ENCODE measurements around the gene PLXNA1. TPM values are rescaled to one million over a fixed set of nuclear protein-coding genes. Genes with fewer than 3 reads are reported as not detected.

PLXNA1 gene
- total RNA-seq, 2 donors from 2014 or later = 17.0 to 49.5 TPM

GRCh38 chr3:127032296-127032990 is 49.5 kb downstream of the PLXNA1 start:
- no peak for DNase-seq (ENCODE audit: low spot score)
- H3K4me3 ChIP-seq = no peak overlapping the region
- TF ChIP-seq POLR2AphosphoS5 (IDR thresholded peaks at IDR 0.05) = no peak
- no peak for TF ChIP-seq POLR2A (IDR thresholded peaks at IDR 0.05)
- no peak for TF ChIP-seq CTCF (IDR thresholded peaks at IDR 0.05)
- WGBS = 86% methylated on average over 21 of the region's 21 CpGs
- no peaks in the 10 kb centered on the region for H3K27me3 ChIP-seq (replicated peaks; ENCODE audit: insufficient read depth)
- intact Hi-C loops (cut with DNase I) = no loop called here
- no peaks in the 10 kb centered on the region for H3K4me1 ChIP-seq (replicated peaks)
- H3K27ac ChIP-seq = no peak overlapping the region
- H3K9me3 ChIP-seq = no peaks in the 10 kb centered on the region
- peaks cover 6 to 10% of the 10 kb centered on the region in 2 donors for H3K36me3 ChIP-seq

Other genes starting within 250 kb of the PLXNA1 start
- not detected for gene PRR23E, start 210.0 kb downstream of the PLXNA1 start, total RNA-seq

Data from prostate gland (tissue), 2 donors.